Sciatic nerve (tissue), 2 donors: ENCODE results near the gene HCST. TPM values are rescaled to one million over a fixed set of nuclear protein-coding genes. Genes with fewer than 3 reads are reported as not detected.
"Not testable (repeated sequence)": the region's sequence is repeated elsewhere in the genome, so short reads cannot be mapped to it uniquely, and the experiment has no call there.

Experiments
- ATAC-seq: fragments of 200-7000 bp; cut with Tn5 transposase; one replicate; pipeline ENCODE4 v1.9.1; 2020; ENCODE audit warnings: mild to moderate bottlenecking, moderate library complexity
- DNase-seq: peaks from one replicate; pipeline ENCODE4 v3.0.0-alpha.2; 2020; ENCODE audit warnings: low spot score
- intact Hi-C: fragments of 100-400 bp; cut with DNase I; formaldehyde crosslinking; loops from one replicate; pipeline ENCODE4 v1.14.2; 2022
- total RNA-seq: library from RNA; stranded (reverse); fragmentation: NEBNext Ultra II Directional; extraction: Animal tissue kit (Norgen Biotek cat#: 25700); gene quantifications from one replicate; pipeline ENCODE4 v1.2.1, GENCODE V29; 2021
- donor health status: DM: no; HTN: no; CAD: no.
- donor health status: DM: no; HTN: no; CAD: no.

The HCST gene, protein sequence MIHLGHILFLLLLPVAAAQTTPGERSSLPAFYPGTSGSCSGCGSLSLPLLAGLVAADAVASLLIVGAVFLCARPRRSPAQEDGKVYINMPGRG
- total RNA-seq: 14.3 TPM

DNA sequence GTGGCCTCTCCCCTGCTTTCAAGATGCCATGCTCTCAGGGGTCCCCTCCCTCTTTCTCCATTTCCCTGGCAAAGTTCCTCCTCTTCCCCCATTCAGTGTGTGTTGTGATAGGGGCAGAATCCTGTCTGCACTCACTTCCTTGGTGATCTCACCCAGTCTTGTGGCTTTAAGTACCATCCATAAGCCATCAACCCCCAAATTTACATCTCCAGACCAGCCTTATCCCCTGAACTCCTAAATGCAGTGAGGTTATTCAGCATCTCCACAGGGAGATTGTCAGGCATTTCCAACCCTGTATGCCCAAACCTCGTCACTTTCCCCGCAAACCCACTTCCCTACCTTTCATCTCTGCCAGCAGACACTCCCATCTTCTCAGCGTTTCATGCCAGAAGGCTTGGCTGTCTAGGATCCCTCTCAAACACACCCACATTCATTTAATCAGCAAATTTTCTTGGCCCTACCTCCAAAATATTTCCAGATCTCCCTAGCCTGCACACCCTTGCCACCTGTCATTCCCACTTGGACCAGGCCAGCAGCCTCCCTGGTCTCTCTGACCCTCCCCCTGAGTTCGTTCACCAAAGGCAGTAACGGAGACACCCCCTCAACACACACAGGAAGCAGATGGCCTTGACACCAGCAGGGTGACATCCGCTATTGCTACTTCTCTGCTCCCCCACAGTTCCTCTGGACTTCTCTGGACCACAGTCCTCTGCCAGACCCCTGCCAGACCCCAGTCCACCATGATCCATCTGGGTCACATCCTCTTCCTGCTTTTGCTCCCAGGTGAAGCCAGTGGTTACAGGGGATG is at the start of gene HCST:
Gene HCST, plus strand, starts transcription at position 676 of the 808 bp plus-strand sequence. Its CDS starts 65 bp downstream, at position 741.
- intact Hi-C loops: no loop called here
- DNase-seq (no peak), ATAC-seq (no peak)

DNA sequence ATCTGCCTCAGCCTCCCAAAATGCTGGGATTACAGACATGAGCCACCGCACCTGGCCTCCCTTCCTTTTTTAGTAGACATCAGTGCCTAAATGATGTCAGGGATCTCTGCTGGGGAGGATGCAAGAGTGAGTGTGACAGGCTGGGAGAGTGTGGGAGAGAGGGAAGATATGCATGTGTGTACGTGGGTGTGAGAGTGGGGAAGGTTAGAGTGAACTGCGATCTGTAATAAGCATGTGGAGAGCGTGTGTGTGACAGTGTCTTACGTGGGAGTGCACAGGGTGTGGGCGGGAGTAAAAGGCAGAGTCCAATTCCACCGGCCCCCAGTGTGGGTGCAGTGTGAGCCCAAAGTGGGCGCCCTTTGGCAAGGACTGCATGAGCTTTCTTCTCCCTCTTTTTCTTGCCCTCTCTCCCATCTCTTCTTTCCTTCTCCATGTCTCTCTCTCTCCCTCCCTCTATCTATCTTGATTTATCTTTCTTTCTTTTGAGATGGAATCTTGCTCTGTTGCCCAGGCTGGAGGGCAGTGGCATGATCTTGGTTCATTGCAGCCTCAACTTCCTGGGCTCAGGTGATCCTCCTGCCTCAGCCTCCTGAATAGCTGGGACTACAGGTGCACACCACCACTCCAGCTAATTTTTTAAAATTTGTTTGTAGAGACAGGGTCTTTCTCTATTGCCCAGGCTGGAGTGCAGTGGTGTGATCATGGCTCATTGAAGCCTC is 49.1 kb upstream of the HCST start:
- intact Hi-C loops: no loop called here
- ATAC-seq (no peak), DNase-seq (no peak)

DNA sequence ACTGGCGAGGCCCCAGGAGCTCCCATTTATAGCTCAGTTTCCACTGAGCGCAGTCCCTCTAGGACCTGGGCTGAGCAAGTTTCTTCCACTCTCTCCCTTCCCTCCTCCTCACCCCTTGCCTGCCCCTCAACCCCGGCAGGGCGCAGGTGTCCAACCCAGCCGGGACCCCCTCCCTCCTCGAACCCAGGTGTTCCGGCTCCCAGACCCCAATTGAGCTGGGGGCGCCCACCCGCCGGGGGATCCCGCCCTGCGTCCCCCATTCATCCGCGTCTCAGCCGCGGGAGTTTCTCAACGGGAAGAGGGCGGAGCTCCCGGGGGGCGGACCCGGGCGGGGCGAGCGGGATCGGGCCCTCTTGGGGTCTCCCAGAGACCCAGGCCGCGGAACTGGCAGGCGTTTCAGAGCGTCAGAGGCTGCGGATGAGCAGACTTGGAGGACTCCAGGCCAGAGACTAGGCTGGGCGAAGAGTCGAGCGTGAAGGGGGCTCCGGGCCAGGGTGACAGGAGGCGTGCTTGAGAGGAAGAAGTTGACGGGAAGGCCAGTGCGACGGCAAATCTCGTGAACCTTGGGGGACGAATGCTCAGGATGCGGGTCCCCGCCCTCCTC is 45.7 kb upstream of the HCST start, which contains the start of gene KIRREL2:
Gene KIRREL2, plus strand, starts transcription at position 366 of the 604 bp plus-strand sequence. Its CDS starts 209 bp downstream, at position 575.
- intact Hi-C loops: no loop called here
- no peak for DNase-seq
- ATAC-seq: no peak

DNA sequence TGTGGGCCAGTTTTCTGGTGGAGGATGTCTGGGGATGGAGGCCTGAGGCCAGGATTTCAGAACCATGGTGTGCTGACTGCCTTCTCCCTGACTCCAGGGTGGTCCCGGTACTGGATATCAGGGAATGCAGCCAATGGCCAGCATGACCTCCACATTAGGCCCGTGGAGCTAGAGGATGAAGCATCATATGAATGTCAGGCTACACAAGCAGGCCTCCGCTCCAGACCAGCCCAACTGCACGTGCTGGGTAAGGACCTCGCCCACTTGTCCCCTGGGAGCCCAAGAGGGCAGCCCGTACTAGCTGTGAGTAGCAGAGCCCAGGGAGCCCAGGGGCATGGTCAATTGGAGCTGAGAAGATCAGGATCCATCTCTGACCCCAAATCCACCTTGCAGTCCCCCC is 44.0 kb upstream of the HCST start:
- DNase-seq: no peak
- ATAC-seq: no peak
- intact Hi-C loops: no loop called here

DNA sequence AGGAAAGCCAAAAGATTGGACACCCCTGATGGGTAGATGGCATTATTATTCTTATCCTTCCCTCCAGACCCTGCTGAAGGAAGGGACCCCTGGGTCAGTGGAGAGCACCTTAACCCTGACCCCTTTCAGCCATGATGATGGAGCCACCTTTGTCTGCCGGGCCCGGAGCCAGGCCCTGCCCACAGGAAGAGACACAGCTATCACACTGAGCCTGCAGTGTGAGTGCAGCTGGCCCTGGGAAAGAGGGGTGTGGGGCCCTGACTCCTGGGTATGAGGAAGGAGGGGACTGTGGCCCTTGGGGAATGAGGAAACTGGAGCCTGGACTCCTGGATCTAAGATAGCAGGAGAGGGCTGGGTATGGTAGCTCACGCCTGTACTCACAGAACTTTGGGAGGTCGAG is 42.9 kb upstream of the HCST start:
- DNase-seq (no peak), ATAC-seq (no peak)
- intact Hi-C loops: no loop called here

DNA sequence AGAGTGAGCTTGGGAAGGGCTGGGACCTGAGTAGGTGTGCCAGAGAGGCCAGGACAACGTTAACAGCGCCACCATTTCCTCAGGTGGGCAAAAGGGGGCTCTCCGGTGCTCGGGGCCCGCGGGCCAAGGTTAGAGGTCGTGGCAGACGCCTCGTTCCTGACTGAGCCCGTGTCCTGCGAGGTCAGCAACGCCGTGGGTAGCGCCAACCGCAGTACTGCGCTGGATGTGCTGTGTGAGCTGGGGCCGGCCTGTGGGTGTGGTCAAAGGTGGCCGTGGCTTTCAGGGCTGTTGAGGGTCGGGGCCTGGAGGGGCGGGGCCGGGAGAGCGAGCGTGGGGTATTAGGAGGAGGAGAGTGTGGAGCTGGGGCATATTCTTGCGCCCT is 41.9 kb upstream of the HCST start:
- no peak for DNase-seq
- intact Hi-C loops: no loop called here
- no peak for ATAC-seq

DNA sequence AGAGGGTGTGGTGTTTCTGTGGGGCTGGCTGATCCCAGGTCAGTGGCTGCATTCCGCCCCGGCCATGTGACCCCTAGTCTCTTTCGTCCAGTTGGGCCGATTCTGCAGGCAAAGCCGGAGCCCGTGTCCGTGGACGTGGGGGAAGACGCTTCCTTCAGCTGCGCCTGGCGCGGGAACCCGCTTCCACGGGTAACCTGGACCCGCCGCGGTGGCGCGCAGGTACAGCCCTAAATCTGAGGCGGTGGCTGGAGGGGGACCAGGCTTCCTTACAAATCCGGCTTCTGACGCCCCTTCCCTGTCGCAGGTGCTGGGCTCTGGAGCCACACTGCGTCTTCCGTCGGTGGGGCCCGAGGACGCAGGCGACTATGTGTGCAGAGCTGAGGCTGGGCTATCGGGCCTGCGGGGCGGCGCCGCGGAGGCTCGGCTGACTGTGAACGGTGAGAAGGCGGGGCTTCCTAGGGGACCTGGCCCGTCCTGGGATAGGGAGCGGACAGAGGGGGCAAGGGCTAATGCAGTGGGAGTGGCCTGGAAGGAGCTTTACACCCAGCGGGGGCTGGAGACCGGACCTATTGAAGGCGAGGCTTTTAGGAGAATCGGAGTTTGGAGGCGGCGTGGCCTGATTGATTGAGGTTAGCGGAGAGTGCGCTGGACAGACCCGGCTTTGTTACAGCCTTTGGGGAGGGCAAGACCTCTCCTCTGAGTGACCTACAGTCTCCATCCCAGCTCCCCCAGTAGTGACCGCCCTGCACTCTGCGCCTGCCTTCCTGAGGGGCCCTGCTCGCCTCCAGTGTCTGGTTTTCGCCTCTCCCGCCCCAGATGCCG is 41.3 kb upstream of the HCST start:
- DNase-seq (no peak), ATAC-seq (no peak)
- intact Hi-C loops: no loop called here

DNA sequence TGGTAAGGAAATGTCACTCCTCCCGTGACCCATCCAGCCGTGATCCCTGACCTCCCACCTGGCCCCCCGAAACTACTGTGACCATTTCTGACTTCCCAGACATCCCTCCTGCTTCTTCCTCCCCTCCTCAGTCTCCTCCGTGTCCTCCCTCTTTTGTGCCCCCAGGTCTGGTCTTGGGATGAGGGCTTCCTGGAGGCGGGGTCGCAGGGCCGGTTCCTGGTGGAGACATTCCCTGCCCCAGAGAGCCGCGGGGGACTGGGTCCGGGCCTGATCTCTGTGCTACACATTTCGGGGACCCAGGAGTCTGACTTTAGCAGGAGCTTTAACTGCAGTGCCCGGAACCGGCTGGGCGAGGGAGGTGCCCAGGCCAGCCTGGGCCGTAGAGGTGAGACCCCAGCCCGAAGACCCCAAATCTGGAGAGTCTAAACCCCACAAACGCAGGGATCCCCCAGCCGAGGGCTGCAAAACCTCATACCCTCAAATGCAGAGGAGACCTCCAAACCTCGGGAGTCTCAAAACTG is 40.6 kb upstream of the HCST start:
- no peak for ATAC-seq
- intact Hi-C loops: no loop called here
- no peak for DNase-seq

DNA sequence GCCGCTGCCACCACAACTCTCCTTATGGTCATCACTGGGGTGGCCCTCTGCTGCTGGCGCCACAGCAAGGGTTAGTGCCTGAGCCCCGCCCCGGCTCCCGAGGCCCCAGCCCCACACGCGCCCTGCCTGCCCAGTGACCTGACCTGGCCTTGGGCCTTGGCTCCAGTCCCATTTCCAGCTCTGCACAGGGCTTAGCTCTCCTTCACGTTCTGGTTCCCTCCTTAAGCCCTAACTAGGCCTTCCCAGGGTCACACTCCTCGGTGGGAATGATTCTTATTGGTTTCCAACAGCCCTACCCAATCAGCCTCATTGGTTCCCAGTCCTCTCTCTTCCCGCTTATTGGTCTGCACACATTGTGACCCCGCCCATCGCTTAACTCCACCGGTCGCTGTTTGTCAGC is 39.8 kb upstream of the HCST start:
- intact Hi-C loops: no loop called here

DNA sequence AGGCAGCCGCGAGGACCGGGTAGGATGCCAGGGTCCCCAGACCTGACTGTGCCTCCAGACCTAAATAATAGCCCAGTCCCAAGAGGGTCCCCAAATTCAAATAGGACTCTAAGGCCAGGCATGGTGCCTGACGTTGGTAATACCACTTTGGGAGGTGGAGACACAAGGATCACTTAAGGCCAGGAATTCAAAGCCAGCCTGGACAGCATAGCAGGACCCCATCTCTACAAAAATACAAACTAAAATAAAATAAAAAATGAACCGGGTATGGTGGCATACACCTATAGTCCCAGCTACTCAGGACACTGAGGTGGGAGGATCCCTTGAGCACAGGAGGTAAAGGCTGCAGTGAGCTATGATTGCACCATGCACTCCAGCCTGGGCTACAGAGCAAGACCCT is 39.3 kb upstream of the HCST start:
- no peak for ATAC-seq
- intact Hi-C loops: no loop called here
- no peak for DNase-seq

More for the DNA sequence above, 39.8 kb upstream of the HCST start:
- no peak for DNase-seq
- ATAC-seq: no peak

DNA sequence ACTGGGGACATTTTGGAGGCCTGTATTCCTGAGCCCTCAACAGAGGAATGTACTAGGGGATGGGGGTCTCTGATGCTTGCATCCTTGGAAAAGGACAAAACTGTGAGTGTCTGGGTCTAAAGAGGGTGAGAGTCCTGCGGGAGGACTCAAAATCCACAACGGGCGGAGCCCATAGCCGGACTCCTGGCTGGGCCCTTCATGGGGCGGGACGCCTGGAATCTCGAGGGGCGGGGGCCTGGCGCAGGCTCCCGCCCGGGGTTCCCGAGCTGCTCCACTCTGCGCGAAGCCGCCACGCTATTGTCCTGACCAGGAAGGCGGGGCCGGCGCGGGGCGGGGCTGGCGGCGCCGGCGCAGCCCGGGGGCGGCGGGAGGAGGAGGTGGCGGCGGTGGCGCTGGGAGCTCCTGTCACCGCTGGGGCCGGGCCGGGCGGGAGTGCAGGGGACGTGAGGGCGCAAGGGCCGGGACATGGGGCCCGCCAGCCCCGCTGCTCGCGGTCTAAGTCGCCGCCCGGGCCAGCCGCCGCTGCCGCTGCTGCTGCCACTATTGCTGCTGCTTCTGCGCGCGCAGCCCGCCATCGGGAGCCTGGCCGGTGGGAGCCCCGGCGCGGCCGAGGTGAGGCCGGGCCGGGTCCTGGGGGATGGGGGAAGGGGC is 34.0 kb upstream of the HCST start, which contains the start of gene APLP1:
Gene APLP1, plus strand, starts transcription at position 403 of the 651 bp plus-strand sequence. Its CDS starts 63 bp downstream, at position 466.
- ATAC-seq: peak; percentile 81

DNA sequence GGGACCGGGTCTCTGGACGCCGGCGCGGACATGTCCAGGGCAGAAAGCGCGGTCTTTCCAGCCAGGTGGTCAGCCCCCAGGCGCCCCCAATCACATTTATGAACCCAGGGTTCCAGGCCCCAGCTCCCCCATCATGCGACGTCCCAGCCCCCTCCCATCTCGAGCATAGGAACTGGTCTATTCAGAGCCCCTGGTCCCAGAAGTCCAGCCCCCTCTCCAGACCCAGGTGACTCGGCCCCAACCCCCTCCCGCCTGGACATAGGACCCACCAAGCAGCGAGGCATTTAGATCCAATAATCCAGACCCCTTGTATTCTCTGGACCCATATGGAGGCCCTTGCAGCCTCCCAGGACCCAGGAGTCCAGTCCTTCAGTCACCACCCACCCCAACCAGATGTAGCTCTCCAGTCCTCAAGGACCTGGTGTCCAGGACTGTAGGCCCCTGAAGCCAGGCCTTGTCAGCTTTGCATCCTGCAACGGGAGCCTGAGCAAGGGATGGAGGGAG is 33.5 kb upstream of the HCST start:
- ATAC-seq: peak; percentile 19

More for the DNA sequence above, 34.0 kb upstream of the HCST start, which contains the start of gene APLP1:
- intact Hi-C loops: no loop called here
- DNase-seq: peak; percentile 76

DNA sequence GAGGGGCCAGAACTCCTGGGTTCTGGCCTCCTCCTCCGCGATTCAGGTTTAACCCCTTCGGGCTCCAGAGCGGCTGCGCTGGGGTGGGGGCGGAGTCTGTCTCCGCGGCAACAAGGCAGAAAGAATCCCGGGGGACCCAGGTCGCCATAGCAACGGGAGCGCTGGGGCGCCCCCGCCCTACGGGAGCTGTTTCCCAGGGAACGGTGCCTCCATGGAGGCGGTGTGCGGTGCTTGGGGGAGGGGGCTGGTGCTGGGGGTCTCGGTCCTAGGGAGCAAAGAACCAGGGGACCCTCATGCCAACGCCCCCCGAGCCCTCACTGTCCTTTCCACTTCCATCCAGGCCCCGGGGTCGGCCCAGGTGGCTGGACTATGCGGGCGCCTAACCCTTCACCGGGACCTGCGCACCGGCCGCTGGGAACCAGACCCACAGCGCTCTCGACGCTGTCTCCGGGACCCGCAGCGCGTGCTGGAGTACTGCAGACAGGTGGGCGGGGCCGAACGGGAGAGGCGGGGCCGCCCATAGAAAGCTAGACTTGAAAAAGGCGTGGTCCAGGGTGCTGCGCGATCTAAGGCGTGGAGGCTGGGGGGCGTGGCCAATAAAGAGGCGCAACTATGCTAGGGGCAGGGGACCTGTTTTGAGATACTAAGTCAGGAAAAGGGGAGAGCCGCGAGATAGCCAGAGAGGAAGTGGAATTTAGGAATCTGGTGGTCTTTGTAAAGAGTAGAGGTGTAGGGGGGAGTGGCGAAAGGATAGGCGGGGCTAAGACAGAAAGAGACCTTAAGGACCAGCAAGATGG is 32.8 kb upstream of the HCST start:
- peak; percentile 67 for DNase-seq
- peak; percentile 53 for ATAC-seq
- intact Hi-C loops: no loop called here

More for the DNA sequence above, 33.5 kb upstream of the HCST start:
- intact Hi-C loops: no loop called here
- DNase-seq: no peak

DNA sequence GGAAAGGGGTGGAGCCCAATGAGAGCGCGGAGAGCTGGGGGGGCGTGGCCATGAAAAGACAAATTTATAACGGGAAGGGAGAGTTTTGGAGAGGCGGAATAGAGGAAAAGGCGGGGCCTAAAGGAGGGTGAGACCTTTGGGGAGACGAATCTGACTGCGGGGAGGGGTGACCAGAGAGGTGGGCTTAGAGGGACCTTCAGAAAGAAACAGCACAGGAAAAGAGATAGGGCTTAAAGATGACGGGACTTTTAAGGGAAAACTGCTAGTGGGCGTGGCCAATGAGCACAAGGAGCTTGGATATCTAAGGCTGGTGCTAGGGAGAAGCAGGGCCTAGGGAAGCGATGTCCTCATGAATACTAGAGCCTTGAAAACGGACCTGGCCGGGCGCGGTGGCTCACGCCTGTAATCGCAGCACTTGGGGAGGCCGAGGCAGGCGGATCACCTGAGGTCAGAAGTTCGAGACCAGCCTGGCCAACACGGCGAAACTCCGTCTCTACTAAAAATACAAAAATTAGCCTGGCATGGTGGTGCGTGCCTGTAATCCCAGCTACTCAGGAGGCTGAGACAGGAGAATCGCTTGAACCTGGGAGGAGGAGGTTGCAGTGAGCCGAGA is 32.1 kb upstream of the HCST start:
- ATAC-seq, intact Hi-C loops, DNase-seq: not testable (repeated sequence)

DNA sequence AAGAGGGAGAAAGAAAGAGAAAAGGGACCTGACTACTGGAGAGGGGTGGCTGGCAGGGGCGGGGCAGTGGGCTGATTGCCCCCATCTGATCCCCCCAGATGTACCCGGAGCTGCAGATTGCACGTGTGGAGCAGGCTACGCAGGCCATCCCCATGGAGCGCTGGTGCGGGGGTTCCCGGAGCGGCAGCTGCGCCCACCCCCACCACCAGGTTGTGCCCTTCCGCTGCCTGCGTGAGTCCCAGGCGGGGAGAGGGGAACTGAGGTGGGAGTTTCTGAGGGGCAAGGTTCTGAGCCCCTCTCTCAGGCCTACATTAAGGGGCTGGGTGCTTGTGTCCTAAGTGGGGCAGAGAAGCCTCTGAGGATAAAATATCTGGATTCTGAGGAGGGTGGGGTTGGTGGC is 31.5 kb upstream of the HCST start:
- intact Hi-C loops: no loop called here
- no peak for DNase-seq
- ATAC-seq: no peak

DNA sequence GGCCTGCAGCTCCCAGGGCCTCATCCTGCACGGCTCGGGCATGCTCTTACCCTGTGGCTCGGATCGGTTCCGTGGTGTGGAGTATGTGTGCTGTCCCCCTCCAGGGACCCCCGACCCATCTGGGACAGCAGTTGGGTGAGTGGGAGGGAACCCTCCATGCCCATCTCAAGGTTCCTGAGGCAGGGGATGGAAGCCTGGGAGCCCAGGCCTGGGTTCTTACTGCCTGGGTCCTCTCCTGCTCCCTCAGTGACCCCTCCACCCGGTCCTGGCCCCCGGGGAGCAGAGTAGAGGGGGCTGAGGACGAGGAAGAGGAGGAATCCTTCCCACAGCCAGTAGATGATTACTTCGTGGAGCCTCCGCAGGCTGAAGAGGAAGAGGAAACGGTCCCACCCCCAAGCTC is 30.7 kb upstream of the HCST start:
- DNase-seq (no peak), ATAC-seq (no peak)
- intact Hi-C loops: no loop called here

DNA sequence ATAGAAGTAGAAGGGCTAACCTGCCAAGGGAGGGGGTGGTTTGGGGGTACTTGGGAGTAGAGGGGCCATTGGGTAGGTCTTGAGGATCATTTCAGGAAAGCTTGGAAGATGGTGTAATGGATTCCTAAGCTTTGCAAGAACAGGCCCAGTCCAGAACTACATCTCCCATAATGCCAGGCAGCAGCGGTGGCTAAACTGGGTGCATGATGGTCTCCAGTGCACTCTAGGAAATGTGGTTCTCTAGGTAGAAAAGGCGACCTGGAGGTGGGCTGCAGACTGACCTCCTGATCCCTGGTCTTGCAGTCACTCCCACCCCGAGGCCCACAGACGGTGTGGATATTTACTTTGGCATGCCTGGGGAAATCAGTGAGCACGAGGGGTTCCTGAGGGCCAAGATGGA is 30.1 kb upstream of the HCST start:
- intact Hi-C loops: no loop called here
- DNase-seq (no peak), ATAC-seq (no peak)
